ENCODE data around the gene SH2D5.
"Not testable (repeated sequence)": the region's sequence is repeated elsewhere in the genome, so short reads cannot be mapped to it uniquely, and the experiment has no call there.

SH2D5 gene

DNA sequence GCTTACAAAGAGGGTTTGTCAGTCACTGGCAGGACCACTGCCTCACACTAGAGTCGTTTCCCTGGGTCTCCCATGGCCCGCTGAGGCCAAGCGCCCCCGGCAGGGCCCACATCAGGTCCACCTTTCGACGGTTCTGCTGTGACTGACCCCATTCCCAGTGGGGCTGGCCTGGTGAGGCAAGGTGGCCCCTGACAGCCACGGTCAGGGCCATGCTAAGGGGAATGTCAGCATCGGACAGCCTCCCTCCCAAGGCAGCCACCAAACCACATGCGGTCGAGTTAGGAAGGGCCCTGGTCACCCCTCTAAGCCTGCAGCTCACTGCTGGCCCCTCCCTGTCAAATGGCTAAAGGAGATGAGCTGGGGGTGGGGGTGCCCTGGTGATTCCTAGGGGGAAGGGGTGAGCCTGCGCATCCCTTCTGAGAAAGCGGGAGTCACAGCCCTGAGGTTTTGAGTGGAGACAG is 11.8 kb downstream of the SH2D5 start:
- in situ Hi-C loops (cut with HindIII; ENCODE audit: low sequenced_read_pairs), result no loop called here
- no peak for DNase-seq (ENCODE audit: low read depth, low spot score)
- TF ChIP-seq, protein P1, sequence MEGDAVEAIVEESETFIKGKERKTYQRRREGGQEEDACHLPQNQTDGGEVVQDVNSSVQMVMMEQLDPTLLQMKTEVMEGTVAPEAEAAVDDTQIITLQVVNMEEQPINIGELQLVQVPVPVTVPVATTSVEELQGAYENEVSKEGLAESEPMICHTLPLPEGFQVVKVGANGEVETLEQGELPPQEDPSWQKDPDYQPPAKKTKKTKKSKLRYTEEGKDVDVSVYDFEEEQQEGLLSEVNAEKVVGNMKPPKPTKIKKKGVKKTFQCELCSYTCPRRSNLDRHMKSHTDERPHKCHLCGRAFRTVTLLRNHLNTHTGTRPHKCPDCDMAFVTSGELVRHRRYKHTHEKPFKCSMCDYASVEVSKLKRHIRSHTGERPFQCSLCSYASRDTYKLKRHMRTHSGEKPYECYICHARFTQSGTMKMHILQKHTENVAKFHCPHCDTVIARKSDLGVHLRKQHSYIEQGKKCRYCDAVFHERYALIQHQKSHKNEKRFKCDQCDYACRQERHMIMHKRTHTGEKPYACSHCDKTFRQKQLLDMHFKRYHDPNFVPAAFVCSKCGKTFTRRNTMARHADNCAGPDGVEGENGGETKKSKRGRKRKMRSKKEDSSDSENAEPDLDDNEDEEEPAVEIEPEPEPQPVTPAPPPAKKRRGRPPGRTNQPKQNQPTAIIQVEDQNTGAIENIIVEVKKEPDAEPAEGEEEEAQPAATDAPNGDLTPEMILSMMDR (IDR thresholded peaks at IDR 0.05; ENCODE audit: low read depth, low read length), result no peak

DNA sequence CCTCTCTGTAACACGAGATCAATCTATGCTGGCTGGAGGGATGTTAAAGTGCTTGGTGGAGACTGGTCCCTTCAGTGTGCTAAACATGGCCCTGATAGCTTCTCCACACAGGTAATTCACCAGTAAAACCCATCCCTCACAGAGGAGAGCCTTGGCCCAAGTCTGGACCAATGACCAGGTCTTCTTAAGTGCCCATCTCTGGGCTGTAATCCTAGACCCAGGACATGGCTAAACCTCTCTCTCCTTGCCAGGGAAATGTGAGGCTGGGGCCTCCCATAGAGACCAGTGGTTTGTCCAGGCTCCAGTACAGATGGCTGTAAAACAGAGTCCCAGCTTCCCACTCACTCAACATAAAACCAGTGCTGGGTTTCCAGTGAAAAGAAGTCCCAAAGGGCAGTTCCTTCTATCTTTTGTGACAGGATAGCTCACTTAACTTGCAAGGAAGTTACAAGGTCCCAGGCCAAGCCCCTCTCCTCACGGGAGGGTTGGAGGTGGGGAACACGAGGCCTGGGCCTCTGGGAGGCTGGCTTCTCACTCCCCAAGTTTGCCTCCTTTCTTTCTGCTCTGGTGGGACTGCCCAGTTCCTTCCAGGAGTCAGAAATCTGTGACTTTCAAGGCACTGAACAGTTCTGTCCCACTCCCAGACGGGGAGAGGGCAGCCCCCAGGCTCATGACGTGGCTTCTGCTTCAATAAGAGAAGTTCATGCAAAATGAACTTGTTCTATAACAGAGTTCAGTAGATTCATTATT is 12.5 kb downstream of the SH2D5 start:
- in situ Hi-C loops (cut with HindIII; ENCODE audit: low sequenced_read_pairs), result no loop called here
- no peak for DNase-seq (ENCODE audit: low read depth, low spot score)
- TF ChIP-seq, protein P1 (IDR thresholded peaks at IDR 0.05; ENCODE audit: low read depth, low read length), result no peak
- H3K4me3 ChIP-seq (ENCODE audit: low read depth, low read length), result no peak overlapping the region

More for the DNA sequence above, 11.8 kb downstream of the SH2D5 start:
- H3K4me3 ChIP-seq (ENCODE audit: low read depth, low read length), result no peak overlapping the region

DNA sequence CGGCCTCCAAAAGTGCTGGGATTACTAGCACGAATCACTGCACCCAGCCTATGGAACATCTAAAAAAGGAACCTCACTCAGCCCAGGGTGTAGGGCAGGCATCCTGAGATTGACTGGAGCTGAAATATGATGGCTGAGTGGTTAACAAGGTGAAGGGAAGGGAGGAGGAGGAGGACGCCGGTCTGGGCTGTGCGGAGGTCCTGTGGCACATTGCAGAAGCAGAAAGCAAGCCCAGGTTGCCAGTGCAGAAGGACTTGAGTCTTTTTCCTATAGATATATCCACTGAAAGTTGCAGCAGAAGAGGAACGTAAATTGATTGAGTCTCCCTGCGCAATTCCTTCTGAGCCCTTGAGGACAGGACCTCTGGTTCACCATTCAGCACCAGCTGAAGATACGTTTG is 13.2 kb downstream of the SH2D5 start:
- H3K4me3 ChIP-seq (ENCODE audit: low read depth, low read length), result no peak overlapping the region
- DNase-seq (ENCODE audit: low read depth, low spot score), result no peak

DNA sequence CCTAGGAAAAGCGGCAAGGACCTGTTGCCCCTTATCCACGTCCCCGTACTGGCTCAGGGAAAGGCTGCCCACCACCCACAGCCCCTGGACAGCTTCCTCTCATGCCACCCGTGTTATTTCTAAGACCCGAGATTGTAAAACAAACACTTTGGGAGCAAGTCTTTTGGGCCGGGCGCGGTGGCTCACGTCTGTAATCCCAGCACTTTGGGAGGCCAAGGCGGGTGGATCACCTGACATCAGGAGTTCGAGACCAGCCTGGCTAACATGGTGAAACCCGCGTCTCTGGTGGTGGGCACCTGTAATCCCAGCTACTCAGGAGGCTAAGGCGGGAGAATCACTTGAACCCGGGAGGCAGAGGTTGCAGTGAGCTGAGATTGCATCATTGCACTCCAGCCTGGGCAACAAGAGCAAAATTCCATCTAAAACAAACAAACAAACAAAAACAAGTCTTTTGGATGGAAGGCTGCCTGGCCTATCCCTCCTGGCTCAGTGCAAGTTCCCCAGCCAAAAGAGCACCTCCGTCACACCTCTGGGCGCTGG is 14.1 kb downstream of the SH2D5 start:
- H3K4me3 ChIP-seq (ENCODE audit: low read depth, low read length), result peak overlapping the region; percentile 25
- in situ Hi-C loops (cut with HindIII; ENCODE audit: low sequenced_read_pairs); DNase-seq (ENCODE audit: low read depth, low spot score): not testable (repeated sequence)

More for the DNA sequence above, 13.2 kb downstream of the SH2D5 start:
- TF ChIP-seq, protein P1 (IDR thresholded peaks at IDR 0.05; ENCODE audit: low read depth, low read length), result no peak
- in situ Hi-C loops (cut with HindIII; ENCODE audit: low sequenced_read_pairs), result no loop called here

DNA sequence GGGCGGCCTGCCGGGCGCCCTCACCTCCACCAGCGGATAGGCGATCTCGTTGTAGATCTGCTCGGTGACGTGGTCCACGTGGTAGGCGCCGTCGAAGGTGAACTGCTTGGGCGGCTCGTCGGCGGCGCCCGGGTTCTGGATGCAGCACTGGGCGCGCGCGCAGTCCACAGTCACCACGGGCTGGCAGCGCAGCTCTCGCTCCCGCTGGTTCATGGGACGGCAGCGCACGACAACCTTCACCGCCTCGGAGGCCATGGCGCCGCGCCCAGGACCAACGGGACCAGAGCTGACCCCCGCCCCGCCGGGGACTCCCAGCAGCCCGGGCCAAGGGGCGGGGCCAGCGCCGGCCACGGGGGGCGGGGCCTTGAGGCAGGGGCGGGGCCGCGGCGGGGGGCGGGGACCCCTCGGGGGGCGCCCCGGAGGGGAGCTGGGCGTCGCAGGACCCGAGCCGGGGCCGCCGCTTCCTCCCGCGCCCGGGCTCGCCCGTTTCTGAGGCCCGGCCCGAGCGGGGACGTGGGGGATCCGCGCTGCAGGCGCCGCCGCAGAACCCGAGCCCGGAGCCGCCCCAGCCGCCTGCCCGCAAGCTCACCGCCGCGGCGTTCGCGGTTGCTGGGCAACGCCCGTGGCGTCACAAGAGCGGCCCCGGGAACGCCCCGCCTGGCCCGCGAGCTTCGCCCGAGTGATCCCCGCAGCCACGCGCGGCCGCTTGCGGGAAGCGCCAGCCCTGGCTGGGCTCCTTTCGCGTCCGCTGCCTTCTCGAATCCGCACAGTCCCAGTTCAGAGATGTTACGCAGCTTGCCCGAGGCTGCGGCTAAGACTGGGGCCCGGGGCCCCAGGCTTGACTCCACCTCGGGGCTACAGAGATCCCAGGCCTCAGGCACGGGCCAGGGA is 14.8 kb downstream of the SH2D5 start, which contains the start of gene KIF17:
Gene KIF17, minus strand, starts transcription at position 556 of the 891 bp plus-strand sequence. Its CDS starts 301 bp downstream, at position 255.
- TF ChIP-seq, protein P1 (IDR thresholded peaks at IDR 0.05; ENCODE audit: low read depth, low read length), result no peak
- in situ Hi-C loops (cut with HindIII; ENCODE audit: low sequenced_read_pairs), result no loop called here
- H3K4me3 ChIP-seq (ENCODE audit: low read depth, low read length), result peak within 1 kb of the TSS; percentile 34
- peak; percentile 69 for DNase-seq (ENCODE audit: low read depth, low spot score)

DNA sequence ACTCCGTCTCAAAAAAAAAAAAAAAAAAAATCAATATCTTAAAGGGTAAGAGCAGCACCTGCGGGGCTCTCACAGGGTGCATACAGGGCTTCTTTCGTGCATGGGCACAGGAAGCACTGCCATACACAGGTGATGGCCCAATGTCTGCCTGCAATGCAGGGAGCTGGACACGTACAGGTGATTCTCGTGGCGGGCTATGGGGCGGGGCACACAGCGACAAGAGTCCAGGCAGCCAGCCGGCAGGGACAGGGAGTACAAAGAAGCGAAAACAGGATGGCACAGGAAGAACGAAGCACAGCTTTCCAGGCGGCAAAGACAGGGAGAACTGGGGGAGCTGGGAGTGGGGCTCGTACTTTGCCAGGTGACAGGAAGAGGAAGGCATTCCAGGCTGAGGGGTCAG is 16.3 kb downstream of the SH2D5 start:
- TF ChIP-seq, protein P1 (IDR thresholded peaks at IDR 0.05; ENCODE audit: low read depth, low read length), result no peak
- no peak for DNase-seq (ENCODE audit: low read depth, low spot score)
- in situ Hi-C loops (cut with HindIII; ENCODE audit: low sequenced_read_pairs), result no loop called here
- H3K4me3 ChIP-seq (ENCODE audit: low read depth, low read length), result no peak overlapping the region

All from astrocyte of the spinal cord (primary cell).